Activated CD8-positive, alpha-beta T cell treated with anti-CD3 and anti-CD28 coated beads, Interleukin-2, amount 10 ng/mL, durations not matched to agents 7 days and 5 days (primary cell): ENCODE measurements around the gene ITPK1. TPM values are rescaled to one million over a fixed set of nuclear protein-coding genes. Genes with fewer than 3 reads are reported as not detected.

Source experiments
- ATAC-seq: fragments of 150-1000 bp; cut with Tn5 transposase; one replicate; pipeline ENCODE4 v1.10.0; 2021; ENCODE audit warnings: moderate library complexity
- CTCF ChIA-PET: fragments of 350-600 bp; sonication (Branson Sonifier 250); formaldehyde crosslinking; loops from one replicate; lab custom pipeline; 2021; ENCODE audit warnings: antibody characterized with exemption; lab: Charles Lee
- POLR2A ChIA-PET: fragments of 350-600 bp; sonication (Branson Sonifier 250); formaldehyde crosslinking; loops from one replicate; lab custom pipeline; 2021; ENCODE audit warnings: antibody characterized with exemption; lab: Charles Lee
- DNase-seq: peaks from one replicate; pipeline ENCODE4 v3.0.0-alpha.2; 2020
- H3K27ac Mint-ChIP-seq: one replicate; pipeline ENCODE4 v1.8.0; 2021; ENCODE audit warnings: mild to moderate bottlenecking, mixed read lengths
- H3K27me3 Mint-ChIP-seq: one replicate; pipeline ENCODE4 v1.8.0; 2021; ENCODE audit warnings: low read depth, mixed read lengths
- H3K36me3 Mint-ChIP-seq: one replicate; pipeline ENCODE4 v1.8.0; 2021; ENCODE audit warnings: low read depth, mixed read lengths
- H3K4me1 Mint-ChIP-seq: one replicate; pipeline ENCODE4 v1.8.0; 2021; ENCODE audit warnings: low read depth, mixed read lengths
- H3K4me3 Mint-ChIP-seq: one replicate; pipeline ENCODE4 v1.8.0; 2021; ENCODE audit warnings: mild to moderate bottlenecking, mixed read lengths
- H3K9me3 Mint-ChIP-seq: one replicate; pipeline ENCODE4 v1.8.0; 2022; ENCODE audit warnings: mixed read lengths; ENCODE audit not compliant: insufficient read depth
- total RNA-seq, 2 experiments: library from RNA; stranded (reverse); gene quantifications; one replicate each; pipeline ENCODE4 v1.2.3, GENCODE V29; 2021

Gene ITPK1
- total RNA-seq, 2 experiments from 2014 or later = 103 to 107 TPM

DNA sequence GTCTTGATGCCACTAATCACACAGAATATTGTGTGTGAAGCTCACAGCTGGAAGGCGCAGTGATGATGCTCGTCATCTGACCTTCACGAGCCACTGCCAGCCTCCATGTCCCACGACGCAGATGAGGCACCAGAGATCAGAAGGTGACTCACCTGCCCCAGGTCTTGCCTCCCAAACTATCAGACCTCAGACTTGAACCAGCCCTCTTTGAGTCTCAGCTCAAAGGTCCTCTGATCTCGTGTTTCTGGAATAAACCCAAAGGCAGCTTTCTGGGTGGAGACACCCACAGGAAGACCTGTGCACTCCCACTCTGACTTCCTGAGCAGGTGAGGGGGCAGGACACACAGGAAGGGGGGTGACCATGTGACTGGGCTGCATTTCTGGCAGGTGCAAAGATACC lies 212.4 kb downstream of the ITPK1 start:
- ChIA-PET CTCF (no interaction called here), POLR2A (no interaction called here)
- ATAC-seq (no peak), DNase-seq (no peak)
- H3K27ac Mint-ChIP-seq = no peak overlapping the region
- H3K27me3 Mint-ChIP-seq = peaks cover 14% of the 10 kb centered on the region
- H3K4me1 Mint-ChIP-seq = peaks cover 23% of the 10 kb centered on the region
- H3K4me3 Mint-ChIP-seq = no peak overlapping the region
- no peaks in the 10 kb centered on the region for H3K9me3 Mint-ChIP-seq
- H3K36me3 Mint-ChIP-seq = no peaks in the 10 kb centered on the region

DNA sequence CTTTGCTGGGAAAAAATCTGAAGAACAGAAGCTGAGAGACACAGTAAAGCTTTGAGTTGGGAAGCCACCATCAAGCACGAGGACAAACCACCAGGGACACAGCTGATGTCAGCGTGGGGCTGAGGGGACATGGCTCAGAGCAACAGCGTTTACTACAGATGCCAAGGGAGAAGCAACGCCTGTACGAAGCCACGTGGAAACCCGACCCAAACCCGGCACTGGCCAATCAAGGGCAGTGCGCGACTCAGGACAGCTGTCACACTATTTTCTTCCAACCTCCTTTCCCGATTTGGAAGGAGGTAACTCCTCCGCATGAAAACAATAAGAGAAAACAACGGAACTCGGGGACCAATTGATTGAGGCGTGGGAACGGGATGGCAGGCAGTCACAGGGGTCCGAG lies 213.0 kb downstream of the ITPK1 start:
- Mint-ChIP-seq H3K36me3 (no peaks in the 10 kb centered on the region), H3K27ac (no peak overlapping the region), H3K4me1 (peaks cover 29% of the 10 kb centered on the region), H3K27me3 (peaks cover 14% of the 10 kb centered on the region), H3K9me3 (no peaks in the 10 kb centered on the region), H3K4me3 (no peak overlapping the region)
- POLR2A ChIA-PET = no interaction called here
- no peak for ATAC-seq
- CTCF ChIA-PET = no interaction called here
- DNase-seq = no peak

DNA sequence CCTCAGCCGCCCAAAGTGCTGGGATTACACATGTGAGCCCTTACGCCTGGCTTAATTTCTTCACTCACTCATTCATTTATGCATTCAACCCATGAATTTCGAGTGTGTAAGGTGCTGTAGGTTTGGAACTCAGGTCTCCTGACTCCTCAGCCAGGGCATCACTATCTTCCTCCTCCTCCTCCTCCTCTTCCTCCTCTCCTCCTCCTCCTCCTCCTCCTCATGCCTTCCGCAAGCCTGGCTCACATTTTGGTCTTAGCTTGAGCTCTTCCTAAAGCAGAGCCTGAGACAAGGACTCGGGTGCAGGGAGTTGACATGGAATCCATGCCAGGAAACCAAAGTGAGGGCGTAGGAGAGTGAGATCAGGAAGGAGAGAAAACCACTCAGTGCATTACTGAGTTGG lies 213.5 kb downstream of the ITPK1 start:
- Mint-ChIP-seq H3K27me3 (peaks cover 14% of the 10 kb centered on the region), H3K27ac (no peak overlapping the region), H3K4me3 (no peak overlapping the region), H3K36me3 (no peaks in the 10 kb centered on the region), H3K9me3 (no peaks in the 10 kb centered on the region), H3K4me1 (peaks cover 33% of the 10 kb centered on the region)
- ATAC-seq (no peak), DNase-seq (no peak)
- ChIA-PET POLR2A (no interaction called here), CTCF (no interaction called here)

DNA sequence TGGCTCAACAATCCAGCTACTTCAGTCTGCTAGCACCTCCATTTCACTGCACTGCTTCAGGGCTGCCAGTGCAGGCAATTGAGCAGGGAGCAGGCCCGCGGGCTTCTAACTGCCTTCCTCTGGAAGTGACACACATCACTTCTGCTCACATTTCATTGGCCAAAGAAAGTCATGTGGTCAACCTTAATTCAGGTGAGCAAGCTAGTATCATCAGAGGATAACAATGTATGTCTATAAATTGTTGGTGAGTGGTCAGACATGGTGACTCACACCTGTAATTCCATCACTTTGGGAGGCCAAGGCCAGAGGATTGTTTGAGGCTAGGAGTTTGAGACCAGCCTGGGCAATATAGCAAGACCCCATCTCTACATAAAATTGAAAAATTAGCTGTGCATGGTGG lies 215.1 kb downstream of the ITPK1 start:
- no peak for DNase-seq
- Mint-ChIP-seq H3K4me3 (no peak overlapping the region), H3K27ac (no peak overlapping the region), H3K4me1 (peaks cover 33% of the 10 kb centered on the region), H3K27me3 (peaks cover 14% of the 10 kb centered on the region), H3K9me3 (no peaks in the 10 kb centered on the region), H3K36me3 (no peaks in the 10 kb centered on the region)
- ChIA-PET CTCF (interaction anchor here (0.9 kb wide), 1 partner anchor 51 kb away, joined by 4 read pairs; no protein-coding TSS in a partner anchor), POLR2A (no interaction called here)
- ATAC-seq = no peak

DNA sequence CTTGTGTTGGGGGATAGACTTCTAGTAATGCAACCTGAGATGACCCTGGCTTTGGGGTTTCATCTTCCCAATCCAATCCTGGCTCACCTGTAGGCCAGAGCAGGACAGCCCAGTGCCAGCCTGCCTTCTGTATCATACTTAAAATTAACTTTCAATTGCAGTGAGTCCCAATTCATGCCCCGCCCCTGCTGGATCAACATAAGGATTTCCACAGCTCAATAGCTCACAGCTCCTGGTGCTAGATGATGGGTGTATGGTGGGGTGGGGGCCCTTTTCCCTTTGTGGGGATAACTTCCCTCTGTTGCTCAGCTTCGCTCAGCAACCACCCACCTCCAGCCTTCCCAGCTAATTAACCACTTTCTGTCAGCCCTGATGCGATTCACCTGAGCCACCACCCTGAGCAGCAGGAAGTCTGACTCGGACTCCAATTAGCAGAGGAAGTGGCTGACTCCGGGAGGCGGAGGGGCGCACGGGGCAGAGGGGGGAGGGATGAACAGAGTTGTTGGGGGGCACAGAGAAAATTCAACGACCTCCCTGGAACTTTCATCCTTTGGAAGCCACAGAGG lies 217.1 kb downstream of the ITPK1 start:
- Mint-ChIP-seq H3K4me1 (peaks cover 31% of the 10 kb centered on the region), H3K36me3 (no peaks in the 10 kb centered on the region), H3K27me3 (peaks cover 13% of the 10 kb centered on the region), H3K4me3 (peak overlapping the region; percentile 58), H3K9me3 (peaks cover 2% of the 10 kb centered on the region), H3K27ac (peak overlapping the region; percentile 89)
- DNase-seq (peak; percentile 32), ATAC-seq (peak; percentile 32)
- POLR2A ChIA-PET = no interaction called here
- CTCF ChIA-PET = no interaction called here

DNA sequence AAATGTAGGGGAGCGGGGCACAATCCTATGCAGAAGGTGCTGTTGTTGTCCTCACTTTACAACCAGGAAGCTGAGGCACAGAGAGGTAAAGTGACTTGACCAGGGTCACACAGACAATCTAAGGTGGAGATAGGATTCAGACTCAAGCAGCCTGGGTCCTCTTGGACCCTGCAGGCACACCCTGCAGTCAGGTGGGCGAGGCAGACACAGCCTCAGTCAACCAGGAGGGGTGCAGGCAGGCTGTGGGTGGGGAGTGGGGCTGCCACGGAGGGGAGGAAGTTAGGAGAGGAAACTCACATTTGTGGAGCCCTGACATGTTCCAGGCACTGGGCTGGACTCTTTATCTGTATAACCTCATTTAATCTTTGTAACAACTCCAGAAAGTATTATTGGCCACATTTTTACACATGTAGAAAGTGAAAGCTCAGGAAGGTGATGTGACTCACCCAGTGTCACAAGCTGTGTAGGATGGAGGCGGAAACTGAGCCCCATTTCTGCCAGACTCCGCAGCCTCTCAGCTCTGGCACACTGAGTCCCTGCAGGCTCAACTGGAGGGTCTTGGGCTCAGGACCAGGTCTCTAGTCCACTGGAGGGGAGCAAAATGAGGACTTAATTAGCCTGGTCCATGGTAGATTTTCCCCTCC lies 217.7 kb downstream of the ITPK1 start:
- ChIA-PET CTCF (no interaction called here), POLR2A (no interaction called here)
- H3K27me3 Mint-ChIP-seq = peaks cover 10% of the 10 kb centered on the region
- peak overlapping the region; percentile 58 for H3K4me3 Mint-ChIP-seq
- H3K9me3 Mint-ChIP-seq = peaks cover 6% of the 10 kb centered on the region
- H3K36me3 Mint-ChIP-seq = no peaks in the 10 kb centered on the region
- DNase-seq (peak; percentile 43), ATAC-seq (peak; percentile 82)
- peak overlapping the region; percentile 89 for H3K27ac Mint-ChIP-seq
- H3K4me1 Mint-ChIP-seq = peaks cover 25% of the 10 kb centered on the region

DNA sequence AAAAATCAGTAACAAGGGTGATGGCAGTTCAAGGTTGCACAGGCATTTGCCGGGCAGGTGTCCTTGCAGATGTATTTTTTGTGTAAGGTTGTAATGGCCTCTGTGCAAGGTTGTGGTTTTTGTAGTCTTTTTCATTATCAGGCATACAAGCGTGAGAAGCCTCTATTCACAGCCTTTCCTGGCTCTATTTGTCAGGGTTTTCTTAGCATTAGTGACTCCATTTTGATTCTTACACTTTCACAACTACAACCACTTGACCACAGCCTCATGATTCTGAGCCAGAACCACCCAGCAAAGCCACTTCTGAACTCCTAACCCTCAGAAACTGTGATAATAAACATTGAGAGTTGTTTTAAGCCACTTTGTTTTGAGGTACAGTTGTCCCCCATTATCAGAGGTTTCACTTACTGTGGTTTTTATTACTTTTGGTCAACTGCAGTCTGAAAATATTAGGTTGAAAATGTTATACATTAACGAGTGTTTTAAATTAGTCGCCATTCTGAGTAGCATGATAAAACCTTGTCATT lies 220.3 kb downstream of the ITPK1 start:
- ChIA-PET POLR2A (no interaction called here), CTCF (no interaction called here)
- Mint-ChIP-seq H3K4me3 (no peak overlapping the region), H3K27ac (no peak overlapping the region), H3K36me3 (no peaks in the 10 kb centered on the region), H3K4me1 (peaks cover 17% of the 10 kb centered on the region), H3K9me3 (peaks cover 9% of the 10 kb centered on the region), H3K27me3 (peaks cover 2% of the 10 kb centered on the region)
- no peak for DNase-seq
- ATAC-seq = no peak

DNA sequence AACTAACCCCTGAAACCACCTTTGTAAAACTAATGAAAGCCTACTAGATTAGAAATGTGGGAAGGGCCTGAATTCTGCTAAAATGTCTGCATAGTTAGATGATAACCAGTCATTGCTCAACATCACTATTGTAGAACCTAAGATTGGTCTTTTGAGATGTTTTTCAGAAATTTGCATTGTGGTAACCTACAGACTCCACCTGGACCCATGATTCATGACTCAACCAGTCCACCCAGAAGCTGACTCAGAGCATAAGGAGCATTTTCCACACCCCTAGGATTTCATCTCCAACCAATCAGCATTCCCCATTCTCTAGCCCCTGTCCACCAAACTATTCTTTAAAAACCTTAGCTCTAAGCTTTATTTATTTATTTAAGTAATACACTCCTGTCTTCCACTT lies 223.1 kb downstream of the ITPK1 start:
- ChIA-PET CTCF (no interaction called here), POLR2A (interaction anchor here (0.6 kb wide), 1 partner anchor 259 kb away, joined by 3 read pairs; no protein-coding TSS in a partner anchor)
- Mint-ChIP-seq H3K27me3 (peaks cover 12% of the 10 kb centered on the region), H3K4me3 (no peak overlapping the region), H3K9me3 (peaks cover 9% of the 10 kb centered on the region), H3K36me3 (no peaks in the 10 kb centered on the region), H3K4me1 (peaks cover 2% of the 10 kb centered on the region), H3K27ac (no peak overlapping the region)
- no peak for DNase-seq
- no peak for ATAC-seq

DNA sequence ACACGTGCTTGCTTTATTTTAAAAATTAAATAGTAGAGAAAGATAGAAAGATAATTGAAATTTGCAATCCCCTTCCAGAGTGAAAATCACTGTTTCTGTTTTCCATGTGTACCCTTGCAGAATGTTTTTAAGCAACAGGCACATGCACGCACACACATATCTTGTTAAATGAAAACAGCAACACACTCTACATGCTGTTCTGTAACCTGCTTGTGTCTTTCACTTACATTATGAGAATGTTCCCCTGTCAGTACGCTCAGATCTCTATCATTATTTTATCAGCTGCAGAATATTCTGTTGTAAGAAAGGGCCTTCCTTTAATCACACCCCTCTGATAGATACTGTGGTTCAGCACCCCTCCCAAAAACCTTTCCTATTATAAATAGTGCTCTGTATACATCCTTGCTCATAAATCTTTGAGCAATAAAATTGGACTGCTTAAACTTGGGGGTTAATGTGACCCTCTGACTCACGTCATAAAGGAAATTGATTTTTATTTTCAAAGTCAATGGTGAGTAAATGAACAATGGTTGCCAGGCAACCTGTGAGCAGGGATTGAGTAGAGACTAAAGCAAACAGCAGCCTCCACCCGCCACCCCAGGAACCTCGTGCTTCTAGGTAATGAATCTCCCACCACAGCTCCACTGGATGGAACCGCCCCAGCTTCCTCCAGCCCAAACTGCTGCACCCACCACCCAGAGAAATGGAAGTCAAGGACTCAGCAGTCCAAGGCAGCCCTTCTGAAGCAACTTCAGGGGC lies 224.7 kb downstream of the ITPK1 start:
- H3K4me1 Mint-ChIP-seq = no peaks in the 10 kb centered on the region
- ATAC-seq (no peak), DNase-seq (no peak)
- H3K27ac Mint-ChIP-seq = no peak overlapping the region
- peaks cover 16% of the 10 kb centered on the region for H3K27me3 Mint-ChIP-seq
- ChIA-PET POLR2A (no interaction called here), CTCF (no interaction called here)
- no peak overlapping the region for H3K4me3 Mint-ChIP-seq
- H3K36me3 Mint-ChIP-seq = no peaks in the 10 kb centered on the region
- H3K9me3 Mint-ChIP-seq = peaks cover 9% of the 10 kb centered on the region

DNA sequence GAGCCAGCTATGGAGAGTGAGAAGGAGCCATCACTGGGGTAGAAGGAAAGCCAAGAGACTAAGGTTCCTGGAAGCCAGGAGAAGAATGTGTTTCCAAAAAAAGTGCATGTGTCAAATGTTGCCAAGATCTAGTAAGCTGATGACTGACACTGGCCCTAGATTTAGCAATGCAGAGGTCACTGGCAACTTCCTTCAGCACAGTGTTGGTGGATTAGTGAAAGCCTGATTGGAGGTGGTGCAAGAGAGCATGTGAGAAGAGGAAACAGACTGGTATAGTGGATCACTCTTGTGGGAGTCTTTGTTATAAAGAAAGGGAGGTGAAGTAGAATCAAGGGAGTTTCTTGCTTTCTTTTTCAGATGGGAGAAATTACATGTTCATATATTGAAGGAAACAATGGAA lies 226.8 kb downstream of the ITPK1 start:
- CTCF ChIA-PET = no interaction called here
- no peaks in the 10 kb centered on the region for H3K4me1 Mint-ChIP-seq
- no peak overlapping the region for H3K27ac Mint-ChIP-seq
- peaks cover 9% of the 10 kb centered on the region for H3K9me3 Mint-ChIP-seq
- H3K36me3 Mint-ChIP-seq = no peaks in the 10 kb centered on the region
- ATAC-seq = no peak
- no peak overlapping the region for H3K4me3 Mint-ChIP-seq
- peaks cover 25% of the 10 kb centered on the region for H3K27me3 Mint-ChIP-seq
- DNase-seq = no peak
- POLR2A ChIA-PET = no interaction called here

DNA sequence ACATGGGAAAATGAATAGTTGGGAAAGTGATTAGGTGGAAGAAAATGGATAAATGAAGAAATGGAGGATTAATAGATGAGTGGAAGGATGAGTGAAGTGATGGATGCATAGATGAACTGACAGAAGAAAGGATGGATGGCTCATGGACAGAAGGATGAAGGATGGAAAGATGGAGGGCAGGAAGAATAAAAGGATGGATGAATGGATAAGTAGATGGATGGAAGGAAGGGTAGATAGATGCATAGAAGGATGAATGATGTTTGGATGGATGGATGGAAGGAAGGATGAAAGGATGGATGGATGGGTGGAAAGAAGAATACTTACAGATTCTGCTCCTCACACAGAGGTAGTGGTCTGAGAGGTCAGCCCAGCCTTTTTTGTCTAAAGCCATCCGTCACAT lies 228.6 kb downstream of the ITPK1 start:
- H3K27ac Mint-ChIP-seq = no peak overlapping the region
- ATAC-seq (no peak), DNase-seq (no peak)
- CTCF ChIA-PET = no interaction called here
- H3K36me3 Mint-ChIP-seq = no peaks in the 10 kb centered on the region
- peaks cover 23% of the 10 kb centered on the region for H3K27me3 Mint-ChIP-seq
- H3K4me3 Mint-ChIP-seq = no peak overlapping the region
- H3K4me1 Mint-ChIP-seq = no peaks in the 10 kb centered on the region
- no peaks in the 10 kb centered on the region for H3K9me3 Mint-ChIP-seq
- POLR2A ChIA-PET = no interaction called here
